NCI-H2107 treated with DMSO at 0.1 percent for 48 hours (cell line): Measurements from ENCODE around the gene WBP1L.

Experiments
- DNase-seq: peaks from one replicate; lab custom pipeline; 2025; ENCODE audit not compliant: unreplicated experiment; lab: John Stamatoyannopoulos, UW

WBP1L gene

DNA sequence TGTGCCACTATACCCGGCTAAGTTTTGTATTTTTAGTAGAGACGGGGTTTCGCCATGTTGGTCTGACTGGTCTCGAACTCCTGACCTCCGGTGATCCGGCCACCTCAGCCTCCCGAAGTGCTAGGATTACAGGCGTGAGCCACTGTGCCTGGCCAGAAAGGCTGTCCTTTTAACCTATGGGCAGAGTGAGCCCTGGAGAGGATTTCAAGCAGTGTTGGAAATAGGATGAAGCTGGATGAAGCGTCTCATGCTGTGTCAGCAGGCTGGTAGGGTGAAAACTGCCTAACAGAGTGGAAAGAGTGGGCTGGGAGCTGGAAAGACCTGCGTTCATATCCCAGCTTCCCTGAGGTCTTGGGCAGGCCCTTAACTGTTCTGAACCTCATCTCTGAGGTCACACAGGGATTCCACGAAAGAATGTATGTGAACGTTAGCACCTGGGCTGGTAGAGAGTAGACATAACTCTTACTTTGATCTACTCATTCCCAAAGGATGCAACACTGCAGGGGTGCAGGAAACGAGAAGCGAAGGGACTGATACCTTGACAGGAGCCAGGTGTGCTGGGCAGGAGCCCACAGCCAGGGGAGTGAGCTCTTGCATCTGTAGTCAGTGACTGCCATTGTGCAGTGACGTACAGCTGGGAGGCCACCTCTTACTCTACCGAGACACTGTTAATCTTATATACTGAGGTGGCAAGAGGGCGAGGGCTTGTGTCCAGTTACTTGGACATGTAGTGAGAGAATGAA lies 34.1 kb downstream of the WBP1L start:
- no peak for DNase-seq

DNA sequence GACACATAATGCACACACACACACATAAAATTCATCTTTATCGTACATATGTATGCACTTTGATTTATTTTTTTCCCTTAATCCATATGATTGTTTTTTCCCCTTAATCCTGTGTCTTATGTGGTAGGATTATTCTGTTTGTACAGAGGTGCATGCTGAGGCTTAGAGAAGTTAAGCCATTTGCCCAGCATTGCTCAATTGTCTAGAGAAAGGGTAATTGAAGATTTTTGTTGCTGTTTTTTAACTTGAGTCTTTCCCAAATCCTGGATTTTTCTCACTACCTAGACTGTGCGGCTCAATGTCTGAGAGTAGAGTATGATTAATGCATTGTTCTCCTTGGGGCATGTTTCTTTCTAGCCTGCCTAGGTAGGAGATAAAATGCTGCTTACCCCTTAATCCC lies 35.0 kb downstream of the WBP1L start:
- DNase-seq: no peak

DNA sequence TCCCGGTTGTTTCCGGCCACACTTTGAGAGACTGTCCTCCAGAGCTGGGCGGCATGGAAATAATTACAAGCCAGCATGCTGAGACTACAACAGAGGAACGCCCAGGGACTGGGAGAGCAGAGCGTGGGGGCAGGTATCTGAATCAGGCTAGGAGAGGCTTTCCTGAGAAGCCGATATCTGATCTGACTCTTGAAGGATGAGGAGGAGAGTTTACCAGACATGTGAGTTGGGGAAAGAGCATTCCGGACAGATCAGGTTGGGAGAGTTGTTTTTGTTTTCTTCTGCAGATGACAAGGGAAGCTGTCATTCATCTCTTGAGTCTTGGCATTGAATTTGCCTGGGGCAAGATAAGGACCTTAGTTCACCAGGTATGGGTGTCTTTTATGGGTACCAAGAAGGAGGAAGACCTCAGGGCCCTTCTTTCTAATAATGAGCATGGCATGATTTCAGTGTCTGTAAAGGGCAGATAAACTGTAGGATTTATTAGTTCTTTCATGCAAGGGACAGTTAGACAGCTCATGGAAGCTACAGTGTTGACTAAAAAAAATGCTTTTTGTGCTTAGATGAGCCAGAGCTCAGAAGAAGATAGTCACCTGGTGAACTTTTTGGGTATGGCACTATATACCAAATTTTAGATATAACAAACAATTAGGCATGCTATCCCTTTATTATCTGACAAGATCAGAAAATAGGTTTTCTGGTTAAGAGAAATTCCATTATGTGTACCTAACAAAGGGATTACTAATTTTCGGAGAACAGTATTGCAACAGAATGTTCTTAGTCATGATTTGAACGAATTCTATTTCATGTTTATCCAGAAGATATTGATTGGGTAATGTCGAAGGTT lies 36.2 kb downstream of the WBP1L start:
- DNase-seq: no peak

DNA sequence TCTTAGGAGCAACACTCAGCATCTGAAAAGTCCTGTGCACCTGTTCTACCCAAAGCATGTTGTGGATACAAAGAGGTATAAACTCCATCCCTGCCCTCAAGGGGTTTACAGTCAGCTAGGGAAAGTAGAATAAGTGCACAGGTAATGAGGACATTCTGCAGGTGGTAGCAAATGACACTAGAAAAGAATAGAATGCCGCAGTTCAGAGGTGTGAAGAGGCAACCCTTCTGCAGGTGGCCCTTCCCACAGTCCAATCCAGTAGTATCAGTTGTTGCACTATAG lies 36.7 kb downstream of the WBP1L start:
- no peak for DNase-seq

DNA sequence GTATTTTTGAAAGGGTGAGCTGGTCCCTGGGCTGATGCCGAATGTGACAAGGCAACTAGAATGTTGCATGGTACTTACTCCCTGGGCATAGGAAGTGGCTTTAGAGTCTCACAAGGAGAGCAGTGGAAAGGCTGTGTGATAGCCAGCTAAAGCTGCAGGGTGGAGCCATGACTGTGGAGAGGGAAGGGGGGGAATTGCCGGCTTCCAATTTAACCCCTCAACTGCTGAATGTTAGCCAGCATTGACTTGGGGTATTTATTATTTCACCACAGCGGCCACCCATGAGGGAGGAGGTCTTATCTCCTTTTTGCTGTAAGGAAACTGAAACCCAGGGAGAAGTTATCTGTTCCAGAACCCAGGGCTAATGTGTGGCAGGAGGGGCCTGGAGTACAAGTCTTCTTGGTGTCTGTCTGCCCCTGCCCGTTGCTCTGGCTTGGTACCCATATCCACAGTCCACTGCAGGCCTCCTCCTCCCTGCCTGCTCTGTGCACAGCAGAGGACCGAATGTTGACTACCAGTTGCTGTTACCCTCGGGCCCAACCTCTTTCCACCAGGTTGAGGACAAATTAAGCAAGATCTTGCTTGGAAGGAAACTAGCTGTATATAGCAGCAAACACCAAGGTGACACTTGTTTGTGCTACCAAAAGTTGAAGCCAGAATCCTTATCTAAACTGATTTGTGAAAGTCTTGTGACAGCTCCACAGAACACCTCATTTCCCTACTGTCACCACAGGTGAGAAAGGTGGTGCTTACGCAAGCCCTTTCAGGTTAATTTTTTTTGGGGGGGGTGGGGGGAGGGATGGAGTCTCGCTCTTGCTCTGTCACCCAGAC lies 37.6 kb downstream of the WBP1L start:
- no peak for DNase-seq

DNA sequence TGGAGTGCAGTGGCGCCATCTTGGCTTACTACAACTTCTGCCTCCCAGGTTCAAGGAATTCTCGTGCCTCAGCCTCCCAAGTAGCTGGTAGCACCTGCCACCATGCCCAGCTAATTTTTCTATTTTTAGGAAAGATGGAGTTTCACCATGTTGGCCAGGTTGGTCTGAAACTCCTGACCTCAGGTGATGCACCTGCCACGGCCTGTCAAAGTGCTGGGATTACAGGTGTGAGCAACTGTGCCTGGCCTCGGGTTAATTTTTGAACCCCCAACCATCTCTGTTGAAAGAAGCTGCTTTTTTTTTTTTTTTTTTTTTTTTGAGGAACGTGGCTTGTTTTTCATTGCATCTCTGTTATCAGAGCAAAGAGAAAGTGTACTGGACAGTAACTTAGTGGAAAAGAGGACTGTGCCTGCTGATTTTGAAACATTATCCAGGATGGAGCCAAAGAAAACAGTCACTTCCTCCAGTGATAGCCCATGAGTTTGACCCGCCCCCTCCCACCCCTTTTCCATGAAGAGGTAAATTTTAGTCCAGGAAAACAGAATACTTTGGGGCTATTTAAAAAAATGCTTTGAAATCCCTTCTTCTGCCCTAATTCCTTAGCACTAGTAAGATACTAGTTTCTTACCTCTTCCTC lies 38.3 kb downstream of the WBP1L start:
- DNase-seq: no peak

DNA sequence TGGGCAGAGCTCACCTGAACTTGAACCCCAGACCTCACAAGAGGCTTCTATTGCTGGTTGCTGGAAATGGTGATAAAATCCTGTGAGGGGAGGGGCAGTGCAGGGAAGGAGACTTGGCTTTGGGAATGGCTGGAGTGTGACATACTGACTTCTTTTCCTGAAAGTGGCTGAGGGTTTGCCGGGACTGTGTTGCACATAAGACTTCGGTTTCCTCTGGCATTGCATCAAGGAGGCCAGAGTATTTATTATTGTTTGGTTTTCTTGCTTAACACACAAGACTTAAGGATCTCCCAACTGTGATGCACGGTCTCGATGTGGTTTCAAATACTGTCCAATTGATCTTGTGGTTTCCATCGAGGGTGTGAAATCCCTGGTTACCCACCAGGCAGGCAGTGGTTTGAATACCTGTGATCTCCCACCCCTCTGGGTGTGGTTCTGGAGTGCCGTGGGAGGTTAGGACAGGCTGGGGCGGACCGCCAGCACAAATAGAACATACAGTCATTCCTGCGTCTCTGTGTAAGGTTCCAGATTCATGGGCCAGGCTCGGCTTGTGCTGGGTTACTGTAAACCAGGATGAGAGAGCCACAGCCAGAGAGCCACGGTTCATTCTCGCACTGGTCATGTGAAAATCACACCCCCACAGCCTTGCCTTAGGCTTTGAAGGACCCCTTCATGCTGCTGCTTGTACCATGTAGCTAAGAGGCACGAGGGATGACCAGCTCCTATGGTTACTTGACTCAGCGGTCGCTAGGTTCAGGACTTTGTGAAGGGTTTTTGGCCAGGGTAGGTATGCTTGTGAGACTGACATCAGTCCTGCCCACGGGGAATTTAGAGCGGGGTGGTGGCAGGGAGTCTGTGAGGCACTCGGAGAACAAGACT lies 39.2 kb downstream of the WBP1L start:
- DNase-seq: no peak

DNA sequence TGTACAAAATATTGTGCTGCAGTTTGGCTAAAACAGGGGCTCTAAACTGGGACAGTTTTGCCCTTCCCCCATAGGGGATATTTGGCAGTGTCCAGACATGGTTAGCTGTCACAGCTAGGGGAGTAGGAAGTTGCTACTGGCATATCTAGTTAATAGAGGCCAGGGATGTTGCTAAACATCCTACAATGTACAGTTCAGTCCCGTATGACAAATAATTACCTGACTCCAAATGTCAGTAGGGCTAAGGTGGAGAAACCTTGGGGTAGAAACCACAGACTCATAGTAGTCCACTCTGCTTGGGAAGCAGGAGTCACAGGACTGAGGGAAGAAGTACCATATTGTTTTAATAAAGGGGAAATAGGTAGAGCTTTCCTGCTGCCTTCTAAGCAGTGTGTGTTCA lies 39.8 kb downstream of the WBP1L start:
- no peak for DNase-seq

DNA sequence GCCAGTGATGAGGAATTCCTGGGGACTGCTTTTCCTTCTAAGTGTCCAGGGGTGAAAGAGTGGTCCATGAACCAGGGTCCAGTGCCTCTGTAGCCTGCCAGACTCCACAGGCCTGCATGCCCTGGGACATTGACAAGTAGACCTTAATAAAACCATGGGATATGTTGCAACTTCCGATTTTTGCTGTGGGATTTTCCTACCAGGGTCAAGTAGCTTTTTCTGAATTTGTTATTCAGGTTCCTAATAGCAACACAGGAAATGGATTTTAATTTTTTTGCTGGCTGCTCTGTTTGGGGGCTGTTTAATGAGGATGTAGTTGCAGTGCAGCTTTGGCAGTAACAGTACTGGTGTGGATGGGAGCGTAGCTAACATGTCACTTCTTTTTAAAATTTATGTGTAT lies 42.1 kb downstream of the WBP1L start:
- no peak for DNase-seq

DNA sequence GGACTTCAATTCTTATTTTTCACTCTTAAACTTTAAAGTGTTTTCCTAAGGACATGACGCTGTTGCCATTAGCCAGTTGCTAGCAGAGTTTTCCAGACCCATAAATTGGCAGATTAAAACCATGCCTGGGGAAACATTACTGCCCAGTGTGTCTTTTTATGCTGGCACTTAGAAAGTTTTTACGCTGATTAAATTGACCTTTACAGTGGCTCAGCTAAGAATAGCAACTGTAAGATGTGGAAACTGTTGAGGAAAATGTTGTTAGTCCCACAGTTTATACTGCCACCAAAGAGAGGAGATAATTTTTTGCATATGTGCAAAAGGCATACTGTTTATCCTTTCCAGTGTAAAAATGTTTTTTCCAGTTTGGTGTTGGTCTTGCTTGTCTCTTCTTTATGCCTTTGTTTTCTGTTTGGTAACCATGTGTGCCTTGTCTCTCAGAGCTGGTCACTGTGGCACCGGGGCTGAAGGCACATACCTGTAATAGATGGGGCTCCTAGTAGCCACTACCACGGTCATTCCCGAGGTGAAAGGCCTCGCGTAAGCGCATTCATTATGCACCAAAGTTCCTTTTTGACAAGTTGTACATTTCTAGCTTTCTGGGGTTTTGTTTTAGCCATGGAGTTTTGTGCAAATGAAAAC lies 48.1 kb downstream of the WBP1L start:
- DNase-seq: no peak

DNA sequence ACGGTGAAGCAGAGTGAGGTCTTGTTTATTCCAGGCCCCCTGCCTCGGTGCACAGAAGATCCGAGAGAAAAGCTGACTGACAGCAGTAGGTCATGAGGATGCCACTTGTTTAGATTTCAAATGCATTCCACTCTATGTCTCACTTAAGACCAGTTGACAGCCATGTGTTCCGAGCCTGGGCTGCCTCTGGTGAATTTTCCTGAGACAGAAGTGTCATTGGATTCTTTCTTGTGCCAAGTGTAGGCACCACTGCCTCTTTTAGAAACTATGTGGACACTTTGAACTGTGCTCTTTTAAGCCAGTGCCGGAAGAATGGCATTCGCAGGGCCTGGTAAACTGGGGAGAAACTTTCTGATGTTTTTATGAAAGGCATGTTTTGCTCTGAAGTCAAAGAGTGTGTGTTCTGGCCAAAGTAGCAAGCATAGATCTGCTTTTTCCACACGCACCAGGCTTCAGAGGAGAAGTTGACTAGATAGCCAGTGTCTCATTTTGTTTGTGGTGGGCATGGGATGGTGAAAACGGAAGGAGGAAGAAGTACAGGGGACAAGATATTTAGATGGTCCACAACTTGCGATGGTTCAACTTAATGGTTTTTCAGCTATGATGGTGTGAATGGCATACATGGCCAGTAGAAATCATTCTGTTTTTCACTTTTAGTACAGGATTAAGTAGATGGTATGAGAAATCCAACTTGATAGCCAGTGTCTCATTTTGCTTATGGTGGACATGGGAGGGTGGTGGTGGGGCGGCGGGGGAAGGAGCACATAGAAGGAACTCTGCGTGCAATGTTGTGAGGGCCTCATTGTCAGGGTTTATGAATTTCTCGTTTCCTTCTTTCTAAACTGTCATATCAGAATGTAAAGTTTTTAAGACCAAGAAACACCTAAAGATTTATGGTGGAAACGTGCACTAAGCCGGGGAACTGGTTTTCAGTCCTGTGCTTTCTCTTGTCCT lies 52.0 kb downstream of the WBP1L start:
- DNase-seq: no peak

DNA sequence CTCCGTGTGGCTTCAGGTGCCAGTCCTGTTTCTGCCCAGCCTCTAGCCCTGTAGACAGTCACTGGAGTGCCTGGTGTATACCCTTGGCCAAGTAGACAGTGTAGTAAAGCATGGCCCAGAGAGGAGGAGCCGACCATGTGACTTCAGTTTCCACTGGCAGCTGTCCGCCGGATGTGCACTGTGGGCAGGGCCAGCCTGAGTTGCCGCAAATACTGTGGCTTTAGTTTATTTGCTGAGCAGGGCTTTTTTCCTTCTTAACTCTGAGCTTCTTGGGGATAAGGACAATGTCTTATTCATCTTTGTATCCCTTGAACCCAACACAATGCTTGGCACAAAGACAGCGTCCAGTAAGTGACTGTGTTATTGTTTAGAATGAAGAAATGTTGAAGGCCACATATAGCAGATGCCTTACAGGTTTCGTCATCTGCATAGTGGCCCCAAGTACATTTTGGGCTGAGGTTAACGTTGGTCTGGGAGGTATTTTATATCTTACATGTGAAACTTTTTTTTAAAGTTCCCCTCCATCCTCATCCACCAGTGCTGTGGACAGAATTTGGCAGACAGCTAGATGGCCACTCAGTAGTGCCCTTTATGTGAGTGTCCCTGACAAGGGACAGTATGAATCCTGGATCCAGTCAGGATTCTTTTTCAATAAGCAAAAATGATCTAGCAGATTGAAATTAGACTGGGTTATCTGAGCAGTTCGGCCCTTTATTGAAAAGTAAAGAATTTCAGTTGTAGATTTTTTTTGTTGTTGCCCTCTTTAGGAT lies 52.8 kb downstream of the WBP1L start:
- DNase-seq: no peak

DNA sequence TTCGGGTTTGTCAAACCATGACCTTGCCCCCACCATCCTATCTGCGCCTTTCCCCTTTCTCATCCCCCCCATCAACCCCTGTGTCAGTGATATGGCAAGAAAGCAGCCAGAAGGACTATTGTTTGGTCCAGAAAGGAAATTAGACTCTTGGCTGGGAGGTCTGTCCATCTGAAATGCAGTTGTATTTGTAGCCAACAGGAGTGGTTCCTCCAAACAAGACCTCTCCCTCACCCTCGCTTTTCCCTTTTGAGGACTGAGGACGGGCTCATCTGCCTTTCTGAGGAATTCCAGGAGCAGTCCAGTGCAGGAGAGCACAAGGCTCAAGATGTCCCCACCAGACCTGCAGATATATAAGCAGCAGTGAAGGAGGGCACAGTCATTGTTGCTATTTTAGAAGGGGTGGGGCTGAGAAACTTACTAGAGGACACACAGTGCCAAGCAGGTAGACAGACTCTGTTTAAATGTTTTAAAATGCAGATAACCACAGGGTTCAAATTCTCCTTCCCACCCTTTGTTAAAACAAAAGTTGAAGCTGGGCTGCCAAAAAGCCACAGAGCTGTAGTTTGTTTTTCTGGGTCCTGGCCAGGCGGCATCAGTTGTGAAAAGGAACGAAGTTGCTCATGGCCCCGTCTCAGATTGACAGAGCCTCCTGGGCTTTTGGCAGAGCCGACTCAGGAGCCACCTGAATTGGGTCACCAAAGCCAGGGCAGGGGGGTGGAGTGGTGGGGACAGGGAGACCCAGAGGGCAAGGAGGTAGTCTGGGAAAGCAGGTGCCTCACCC lies 56.1 kb downstream of the WBP1L start:
- no peak for DNase-seq

DNA sequence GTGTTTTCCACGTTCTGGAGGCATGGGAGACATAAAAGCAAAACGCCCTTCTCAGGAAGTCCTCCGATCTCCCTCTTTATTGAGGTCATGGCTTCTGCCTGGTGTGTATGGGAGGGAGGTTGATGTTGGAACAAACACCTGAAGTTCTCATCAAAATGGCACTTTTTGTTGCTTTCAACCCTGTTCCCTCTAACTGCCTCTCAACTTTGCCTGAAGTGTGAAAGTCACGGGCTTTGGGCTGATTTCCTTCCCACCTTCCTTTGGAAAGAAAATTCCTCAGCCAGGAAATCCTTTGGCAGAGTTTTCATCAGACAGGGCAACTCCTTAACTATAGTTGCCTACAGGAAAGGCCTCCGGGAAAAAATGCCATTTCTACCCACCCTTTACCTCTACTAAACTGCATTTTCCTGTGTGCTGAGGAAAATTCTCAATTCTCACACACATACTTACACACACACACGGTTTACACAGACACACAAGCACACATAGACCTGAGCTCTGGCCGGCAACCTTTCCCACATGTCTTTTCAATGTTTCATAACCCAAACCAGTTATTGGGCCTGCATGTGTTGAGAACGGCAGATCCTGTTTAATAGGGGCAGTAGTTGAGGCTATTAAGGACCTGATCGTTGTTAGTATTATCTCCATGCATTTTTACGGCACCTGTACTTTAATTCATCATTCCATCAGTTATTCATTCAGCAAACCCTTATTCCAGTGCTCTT lies 57.0 kb downstream of the WBP1L start:
- DNase-seq: no peak

DNA sequence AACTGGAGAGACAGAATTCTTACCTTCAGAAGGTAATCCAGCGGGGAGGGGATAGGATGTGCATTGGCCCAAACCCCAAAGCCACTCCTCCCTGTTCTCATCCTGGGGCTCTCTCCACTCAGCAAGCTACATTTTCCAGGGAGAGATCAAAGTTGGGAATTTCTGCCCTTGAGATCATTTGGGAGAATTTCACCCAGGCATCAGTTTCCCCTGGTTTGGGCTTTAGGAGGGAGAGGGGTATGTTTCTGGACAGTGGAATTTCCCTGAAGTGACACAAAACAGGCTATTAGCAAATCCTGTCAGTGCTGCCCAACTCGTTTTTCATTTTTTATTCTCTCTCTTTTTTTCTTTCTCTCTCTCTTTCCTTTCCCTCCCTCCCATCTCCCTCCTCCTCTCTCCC lies 57.7 kb downstream of the WBP1L start:
- no peak for DNase-seq

DNA sequence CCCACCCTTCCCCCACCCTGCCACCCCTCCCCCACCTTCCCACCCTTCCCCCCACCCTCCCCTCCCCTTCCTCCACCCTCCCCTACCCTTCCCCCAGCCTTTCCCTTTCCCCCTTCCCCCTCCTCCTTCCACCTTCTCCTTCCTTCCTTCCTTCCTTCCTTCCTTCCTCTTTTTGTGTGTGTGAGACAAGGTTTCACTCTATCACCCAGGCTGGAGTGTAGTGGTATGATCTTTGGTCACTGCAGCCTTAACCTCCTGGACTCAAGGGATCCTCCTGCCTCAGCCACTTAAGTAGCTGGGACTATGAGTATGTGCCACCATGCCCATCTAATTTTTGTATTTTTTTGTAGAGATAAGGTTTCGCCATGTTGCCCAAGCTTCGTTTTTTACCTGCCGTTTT lies 58.2 kb downstream of the WBP1L start:
- DNase-seq: no peak
